ENCODE results near the gene GINS2. TPM values are rescaled to one million over a fixed set of nuclear protein-coding genes. Genes with fewer than 3 reads are reported as not detected.

Gene GINS2
- total and polyA plus RNA-seq, 2 of the 4 experiments (the other 2 are of a cell fraction) = 12.0 to 13.4 TPM

DNA sequence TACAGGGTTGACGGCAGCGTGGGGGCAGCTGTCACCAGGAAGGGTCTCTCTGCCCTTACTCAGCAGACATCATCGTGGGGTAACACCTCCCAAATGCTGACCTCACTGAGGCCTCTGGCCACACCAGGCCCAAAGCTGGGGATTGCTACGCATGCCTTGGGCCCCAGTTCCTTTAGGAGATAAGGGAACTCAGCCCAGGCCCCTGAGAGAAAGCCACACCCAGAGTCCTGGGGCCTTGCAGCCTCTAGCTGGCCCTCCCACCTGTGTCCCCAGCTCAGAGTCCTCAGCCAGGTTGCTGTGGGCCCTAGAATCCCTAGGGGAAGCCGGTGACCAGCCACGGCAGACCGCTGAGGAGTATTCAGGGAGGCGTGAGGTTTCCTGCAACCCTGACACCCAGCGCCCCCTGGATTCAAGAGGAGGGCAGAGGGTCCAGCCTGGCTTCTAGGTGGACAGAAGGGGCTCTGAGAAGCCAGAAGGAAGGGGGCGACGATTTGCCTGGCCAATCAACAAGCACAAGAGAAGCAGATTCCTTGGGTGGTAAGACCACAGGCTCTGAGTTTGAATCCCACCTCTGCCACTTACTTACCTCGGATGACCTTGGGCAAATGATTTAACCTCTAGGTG, 10.3 kb upstream of the GINS2 start:
- Histone ChIP-seq H3K14ac (replicated peaks; ENCODE audit: low read depth, low read length) (no peak overlapping the region), H3K79me1 (ENCODE audit: low read depth in 1 of 2, low read length in 2 of 2) (no peaks in the 10 kb centered on the region), H2AK9ac (replicated peaks; ENCODE audit: low read depth, low read length, poor library complexity) (no peak overlapping the region), H2BK120ac (ENCODE audit: low read depth, low read length) (no peak overlapping the region), H3K23ac (ENCODE audit: low read depth, low read length) (no peak overlapping the region), H2BK15ac (ENCODE audit: low read depth, low read length) (no peak overlapping the region), H4K5ac (ENCODE audit: low read depth, low read length) (no peak overlapping the region), H4K91ac (ENCODE audit: insufficient read depth, low read depth, low read length) (no peak overlapping the region), H3K56ac (ENCODE audit: extremely low read depth, insufficient read depth, low read length) (no peak overlapping the region), H3K27me3 (ENCODE audit: control insufficient read depth, insufficient read depth, low read length) (peaks cover 28% of the 10 kb centered on the region), H4K8ac (ENCODE audit: low read depth in 2 of 2, low read length in 2 of 2) (no peak overlapping the region), H3K27ac (ENCODE audit: insufficient read depth, low read length) (no peak overlapping the region), H3K9me3 (ENCODE audit: control insufficient read depth, insufficient read depth, low read length) (peaks cover 2% of the 10 kb centered on the region; the same call in 1 of the 2 replicates), H3K9me1 (ENCODE audit: insufficient read depth, low read length) (no peaks in the 10 kb centered on the region), H3K4ac (ENCODE audit: low read depth, low read length) (no peak overlapping the region), H3K4me1 (ENCODE audit: control insufficient read depth, insufficient read depth, low read length) (0 out of 2 replicates have a peak, but pooled peaks cover 3% of the 10 kb centered on the region), H3K9ac (ENCODE audit: low read depth, low read length) (no peak overlapping the region), H2BK20ac (ENCODE audit: low read depth, low read length) (no peak overlapping the region), H2AK5ac (ENCODE audit: low read depth, low read length) (no peak overlapping the region), H3K4me3 (ENCODE audit: insufficient read depth, low read depth, low read length) (no peak overlapping the region), H2AFZ (replicated peaks; ENCODE audit: low read length, poor library complexity) (no peak overlapping the region), H3K18ac (ENCODE audit: low read depth, low read length) (no peak overlapping the region), H4K20me1 (ENCODE audit: insufficient read depth, low read length) (no peaks in the 10 kb centered on the region; the same call in 1 of the 2 replicates), H2BK5ac (ENCODE audit: low read depth, low read length, poor library complexity, severe bottlenecking) (no peak overlapping the region), H3K36me3 (ENCODE audit: control insufficient read depth, insufficient read depth, low read length) (peaks cover 2% of the 10 kb centered on the region), H3K4me2 (ENCODE audit: low read depth, low read length) (no peak overlapping the region)
- intact Hi-C loops (cut with micrococcal nuclease) (no loop called here), in situ Hi-C loops (cut with MboI; ENCODE audit: low sequenced_read_pairs) (no loop called here), dilution Hi-C loops (cut with HindIII; ENCODE audit: low sequenced_read_pairs, unreplicated experiment) (no loop called here)
- 64% methylated on average over 5 of the region's 12 CpGs; no CpG with 5 or more reads in 1 of the 2 experiments for WGBS, 2 experiments (ENCODE audit: extremely low coverage in 2 of 2, insufficient read length in 1 of 2)
- TF ChIP-seq SMC3 (IDR thresholded peaks at IDR 0.05; ENCODE audit: low read depth, low read length) = no peak
- no peak for TF ChIP-seq CHD1 (IDR thresholded peaks at IDR 0.05; ENCODE audit: low read depth, low read length)
- TF ChIP-seq, protein P1, sequence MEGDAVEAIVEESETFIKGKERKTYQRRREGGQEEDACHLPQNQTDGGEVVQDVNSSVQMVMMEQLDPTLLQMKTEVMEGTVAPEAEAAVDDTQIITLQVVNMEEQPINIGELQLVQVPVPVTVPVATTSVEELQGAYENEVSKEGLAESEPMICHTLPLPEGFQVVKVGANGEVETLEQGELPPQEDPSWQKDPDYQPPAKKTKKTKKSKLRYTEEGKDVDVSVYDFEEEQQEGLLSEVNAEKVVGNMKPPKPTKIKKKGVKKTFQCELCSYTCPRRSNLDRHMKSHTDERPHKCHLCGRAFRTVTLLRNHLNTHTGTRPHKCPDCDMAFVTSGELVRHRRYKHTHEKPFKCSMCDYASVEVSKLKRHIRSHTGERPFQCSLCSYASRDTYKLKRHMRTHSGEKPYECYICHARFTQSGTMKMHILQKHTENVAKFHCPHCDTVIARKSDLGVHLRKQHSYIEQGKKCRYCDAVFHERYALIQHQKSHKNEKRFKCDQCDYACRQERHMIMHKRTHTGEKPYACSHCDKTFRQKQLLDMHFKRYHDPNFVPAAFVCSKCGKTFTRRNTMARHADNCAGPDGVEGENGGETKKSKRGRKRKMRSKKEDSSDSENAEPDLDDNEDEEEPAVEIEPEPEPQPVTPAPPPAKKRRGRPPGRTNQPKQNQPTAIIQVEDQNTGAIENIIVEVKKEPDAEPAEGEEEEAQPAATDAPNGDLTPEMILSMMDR (conservative IDR thresholded peaks at IDR 0.05; ENCODE audit: low read depth, low read length) = no peak
- no peak for TF ChIP-seq RFX5 (IDR thresholded peaks at IDR 0.05; ENCODE audit: low read depth, low read length)
- no peak for TF ChIP-seq MXI1 (IDR thresholded peaks at IDR 0.05; ENCODE audit: borderline replicate concordance, low read depth, low read length)
- TF ChIP-seq USF2 (IDR thresholded peaks at IDR 0.05; ENCODE audit: low read depth, low read length) = no peak
- no peak for TF ChIP-seq RAD21 (IDR thresholded peaks at IDR 0.05; ENCODE audit: low read length)
- no peak for TF ChIP-seq MAFK (IDR thresholded peaks at IDR 0.05; ENCODE audit: low read depth, low read length)
- TF ChIP-seq BHLHE40 (IDR thresholded peaks at IDR 0.05; ENCODE audit: low read depth, low read length) = no peak
- no peak for TF ChIP-seq MAZ (IDR thresholded peaks at IDR 0.05; ENCODE audit: borderline replicate concordance, low read depth, low read length)
- no peak for TF ChIP-seq FOS (IDR thresholded peaks at IDR 0.05; ENCODE audit: low read depth, low read length)
- TF ChIP-seq CEBPB (IDR thresholded peaks at IDR 0.05; ENCODE audit: low read depth, low read length) = no peak
- no peak for DNase-seq
- no TSS peak for BruUV-seq (replicated peaks)
- POLR2A ChIA-PET (ENCODE audit: unreplicated experiment) = interaction anchor here (0.5 kb wide), 1 partner anchor 1895 kb away, joined by 3 read pairs; no protein-coding TSS in a partner anchor
- no peak for ATAC-seq (ENCODE audit: low read depth)
- CTCF ChIA-PET = no interaction called here
